GM18951 (cell line): ENCODE data around the gene CHRNG.

Experiments
- POLR2A ChIP-seq: IDR thresholded peaks from 4 replicates; pipeline ENCODE4 v1.6.1; 2011; ENCODE audit warnings: mild to moderate bottlenecking; ENCODE audit not compliant: insufficient read length, insufficient read depth; ENCODE audit errors: extremely low read depth
- in situ Hi-C: fragments of 300-500 bp; cut with MboI; formaldehyde crosslinking; loops from one replicate; pipeline ENCODE4 v1.12.0; 2022; ENCODE audit warnings: low sequenced_read_pairs, mixed read lengths, inconsistent platforms; ENCODE audit not compliant: unreplicated experiment

CHRNG gene

GRCh38 chr2:232539298-232540231 lies at the start of gene CHRNG:
TSS of gene CHRNG (plus strand) at chr2:232539692. CDS start at chr2:232539748, 56 bp downstream.
- in situ Hi-C loops: no loop called here
- TF ChIP-seq POLR2A: no peak

GRCh38 chr2:232490221-232491138 lies 49.0 kb upstream of the CHRNG start:
- no peak for TF ChIP-seq POLR2A
- in situ Hi-C loops: no loop called here

GRCh38 chr2:232491139-232491780 lies 48.2 kb upstream of the CHRNG start:
- in situ Hi-C loops: no loop called here

GRCh38 chr2:232492236-232492848 lies 47.1 kb upstream of the CHRNG start:
- in situ Hi-C loops: no loop called here
- TF ChIP-seq POLR2A: no peak

More at GRCh38 chr2:232491139-232491780, 48.2 kb upstream of the CHRNG start:
- TF ChIP-seq POLR2A: no peak

GRCh38 chr2:232492963-232493700 lies 46.4 kb upstream of the CHRNG start:
- in situ Hi-C loops: no loop called here
- no peak for TF ChIP-seq POLR2A

- in situ Hi-C loops: no loop called here
- no peak for TF ChIP-seq POLR2A
Measured at GRCh38 chr2:232493701-232494474, 45.6 kb upstream of the CHRNG start.

- TF ChIP-seq POLR2A: no peak
- in situ Hi-C loops: no loop called here
Measured at GRCh38 chr2:232494542-232494941, 45.0 kb upstream of the CHRNG start.

GRCh38 chr2:232495292-232495691 lies 44.2 kb upstream of the CHRNG start:
- in situ Hi-C loops: no loop called here

GRCh38 chr2:232496501-232497270 lies 42.8 kb upstream of the CHRNG start:
- no peak for TF ChIP-seq POLR2A
- in situ Hi-C loops: no loop called here

More at GRCh38 chr2:232495292-232495691, 44.2 kb upstream of the CHRNG start:
- TF ChIP-seq POLR2A: no peak

- TF ChIP-seq POLR2A: no peak
- in situ Hi-C loops: no loop called here
Measured at GRCh38 chr2:232497348-232497747, 42.1 kb upstream of the CHRNG start.
